H1 (cell line): Measurements from ENCODE around the gene RABL6. TPM values are rescaled to one million over a fixed set of nuclear protein-coding genes. Genes with fewer than 3 reads are reported as not detected.

ENCODE experiments used
- ATF2 ChIP-seq: IDR thresholded peaks from 2 replicates; pipeline ENCODE4 v1.6.1; 2012; ENCODE audit warnings: low read length, inconsistent platforms
- BCL11A ChIP-seq, 2 experiments: IDR thresholded peaks; one replicate each; pipeline ENCODE4 v1.6.1; 2011; ENCODE audit warnings: low read depth in 2 of 2, low read length in 2 of 2, mild to moderate bottlenecking in 2 of 2
- polyA plus RNA-seq, 7 experiments: library from polyadenylated mRNA; depleted of rRNA in 3 of 7; stranded (reverse) in 5 of 7; unstranded in 2 of 7; fragments of >200 nt in 5 of 7; fragments of 200-250 nt in 2 of 7; gene quantifications; 1 replicate in 5 of 7; 2 replicates in 1 of 7; 4 replicates in 1 of 7; pipeline versions ENCODE4 v1.2.1 to v1.2.3, GENCODE V29; 2011 to 2013; ENCODE audit warnings: missing spikeins in 2 of 7, mixed read lengths in 2 of 7
- total RNA-seq: library from RNA; stranded (reverse); fragmentation: NEBNext Ultra II Directional; extraction: Animal tissue kit (Norgen Biotek cat#: 25700); gene quantifications from 2 replicates; pipeline ENCODE4 v1.2.1, GENCODE V29; 2021

Gene RABL6
- total and polyA plus RNA-seq, 2 of the 8 experiments (the other 6 are each of a cell fraction or from before 2014, with no cell fraction given): 70.1 to 130 TPM

- TF ChIP-seq ATF2: no peak
- TF ChIP-seq BCL11A (IDR thresholded peaks at IDR 0.05; ENCODE audit: low read depth in 2 of 2, low read length in 2 of 2): no peak
Measured at GRCh38 chr9:136863623-136864273, 56.0 kb downstream of the RABL6 start (continued).
